IPS-15b (cell line): Measurements from ENCODE around the gene FERMT1.
"Not testable (repeated sequence)": the region's sequence is repeated elsewhere in the genome, so short reads cannot be mapped to it uniquely, and the experiment has no call there.

ENCODE experiments used
- H3K27me3 ChIP-seq: one replicate; pipeline ENCODE4 v1.6.1; 2013; ENCODE audit warnings: low read length; ENCODE audit not compliant: control insufficient read depth, insufficient read depth
- H3K36me3 ChIP-seq: one replicate; pipeline ENCODE4 v1.6.1; 2013; ENCODE audit warnings: low read length; ENCODE audit not compliant: control insufficient read depth, insufficient read depth
- H3K4me1 ChIP-seq: one replicate; pipeline ENCODE4 v1.6.1; 2013; ENCODE audit warnings: mild to moderate bottlenecking, low read length; ENCODE audit not compliant: control insufficient read depth, insufficient read depth
- H3K4me3 ChIP-seq: one replicate; pipeline ENCODE4 v1.5.1; 2013; ENCODE audit warnings: low read depth, low read length
- H3K9ac ChIP-seq: one replicate; pipeline ENCODE4 v1.6.1; 2013; ENCODE audit warnings: low read depth, mild to moderate bottlenecking, low read length
- H3K9me3 ChIP-seq: one replicate; pipeline ENCODE4 v1.6.1; 2013; ENCODE audit warnings: mild to moderate bottlenecking, low read length; ENCODE audit not compliant: control insufficient read depth, insufficient read depth

Gene FERMT1

DNA sequence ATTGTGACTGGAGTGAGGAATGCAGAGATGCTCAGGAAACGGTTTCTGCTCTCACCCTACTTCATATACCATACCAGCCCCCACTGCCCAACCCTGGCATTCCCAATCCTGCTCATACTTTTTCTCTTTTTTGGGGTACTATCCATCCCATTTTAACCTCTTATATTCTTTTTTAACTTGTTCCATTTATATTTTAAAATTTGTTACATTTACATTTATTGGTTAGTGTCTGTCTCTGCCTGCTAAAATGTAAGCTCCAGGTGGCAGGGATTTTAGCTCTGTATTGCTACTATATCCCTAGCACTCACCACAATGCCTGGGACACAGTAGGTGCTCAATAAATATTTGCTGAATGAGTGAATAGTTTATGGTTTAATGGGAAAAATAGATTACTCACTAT is 8.1 kb downstream of the FERMT1 start:
- H3K9ac ChIP-seq = no peak overlapping the region
- no peak overlapping the region for H3K4me3 ChIP-seq
- H3K36me3 ChIP-seq = peaks cover 15% of the 10 kb centered on the region
- no peaks in the 10 kb centered on the region for H3K27me3 ChIP-seq
- peaks cover 4% of the 10 kb centered on the region for H3K9me3 ChIP-seq
- peaks cover 3% of the 10 kb centered on the region for H3K4me1 ChIP-seq

DNA sequence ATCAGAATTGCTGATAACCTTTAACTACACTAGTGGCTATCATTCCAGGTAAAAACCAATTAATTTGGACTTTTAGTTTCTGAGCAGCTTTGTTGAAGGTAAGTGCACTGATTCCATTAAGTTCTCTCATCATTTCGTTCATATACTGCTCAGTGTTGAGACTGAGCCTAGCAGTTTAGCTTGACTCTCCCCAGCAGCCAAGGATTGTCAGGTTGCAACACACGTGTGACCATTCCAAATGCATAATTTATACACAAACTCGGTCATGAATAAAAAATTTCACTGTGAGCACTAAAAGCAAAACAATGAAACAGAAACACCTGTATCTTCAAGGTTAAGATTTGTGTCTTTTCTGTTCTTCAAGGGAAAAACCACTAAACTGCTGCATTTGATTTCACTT is 8.9 kb downstream of the FERMT1 start:
- peaks cover 15% of the 10 kb centered on the region for H3K36me3 ChIP-seq

DNA sequence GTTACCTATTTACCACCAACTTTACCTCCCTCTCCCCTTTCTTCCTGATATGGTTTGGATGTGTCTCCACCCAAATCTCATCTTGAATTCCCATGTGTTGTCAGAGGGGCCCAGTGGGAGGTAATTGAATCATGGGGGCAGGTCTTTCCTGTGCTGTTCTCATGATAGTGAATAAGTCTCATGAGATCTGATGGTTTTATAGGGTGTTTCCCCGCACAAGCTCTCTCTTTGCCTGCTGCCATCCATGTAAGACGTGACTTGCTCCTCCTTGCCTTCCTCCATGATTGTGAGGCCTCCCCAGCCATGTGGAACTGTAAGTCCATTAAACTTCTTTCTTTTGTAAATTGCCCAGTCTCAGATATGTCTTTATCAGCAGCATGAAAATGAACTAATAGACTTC is 9.9 kb downstream of the FERMT1 start:
- not testable (repeated sequence) for H3K27me3 ChIP-seq, H3K4me1 ChIP-seq, H3K9ac ChIP-seq, H3K9me3 ChIP-seq, H3K4me3 ChIP-seq
- peaks cover 15% of the 10 kb centered on the region for H3K36me3 ChIP-seq

More for the DNA sequence above, 8.9 kb downstream of the FERMT1 start:
- H3K9ac ChIP-seq = no peak overlapping the region
- no peaks in the 10 kb centered on the region for H3K27me3 ChIP-seq
- no peak overlapping the region for H3K4me3 ChIP-seq
- peaks cover 4% of the 10 kb centered on the region for H3K9me3 ChIP-seq
- no peaks in the 10 kb centered on the region for H3K4me1 ChIP-seq

DNA sequence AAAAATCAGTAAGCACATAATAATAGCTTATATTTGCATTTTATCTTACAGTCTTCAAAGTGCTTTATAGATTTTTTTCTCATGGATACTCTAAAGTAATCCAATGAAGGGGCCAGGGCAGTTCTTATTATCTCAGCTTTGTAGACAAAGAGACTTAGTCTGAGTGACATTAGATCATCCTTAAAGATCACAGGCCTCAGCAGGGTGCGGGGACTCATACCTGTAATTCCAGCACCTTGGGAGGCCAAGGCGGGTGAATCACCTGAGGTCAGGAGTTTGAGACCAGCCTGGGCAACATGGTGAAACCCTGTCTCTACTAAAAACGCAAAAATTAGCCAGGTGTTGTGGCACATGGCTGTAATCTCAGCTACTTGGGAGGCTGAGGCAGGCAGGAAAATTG is 14.5 kb downstream of the FERMT1 start:
- Histone ChIP-seq H3K27me3 (no peaks in the 10 kb centered on the region), H3K4me3 (no peak overlapping the region), H3K36me3 (peaks cover 10% of the 10 kb centered on the region), H3K9me3 (peaks cover 2% of the 10 kb centered on the region), H3K9ac (no peak overlapping the region), H3K4me1 (no peaks in the 10 kb centered on the region)

DNA sequence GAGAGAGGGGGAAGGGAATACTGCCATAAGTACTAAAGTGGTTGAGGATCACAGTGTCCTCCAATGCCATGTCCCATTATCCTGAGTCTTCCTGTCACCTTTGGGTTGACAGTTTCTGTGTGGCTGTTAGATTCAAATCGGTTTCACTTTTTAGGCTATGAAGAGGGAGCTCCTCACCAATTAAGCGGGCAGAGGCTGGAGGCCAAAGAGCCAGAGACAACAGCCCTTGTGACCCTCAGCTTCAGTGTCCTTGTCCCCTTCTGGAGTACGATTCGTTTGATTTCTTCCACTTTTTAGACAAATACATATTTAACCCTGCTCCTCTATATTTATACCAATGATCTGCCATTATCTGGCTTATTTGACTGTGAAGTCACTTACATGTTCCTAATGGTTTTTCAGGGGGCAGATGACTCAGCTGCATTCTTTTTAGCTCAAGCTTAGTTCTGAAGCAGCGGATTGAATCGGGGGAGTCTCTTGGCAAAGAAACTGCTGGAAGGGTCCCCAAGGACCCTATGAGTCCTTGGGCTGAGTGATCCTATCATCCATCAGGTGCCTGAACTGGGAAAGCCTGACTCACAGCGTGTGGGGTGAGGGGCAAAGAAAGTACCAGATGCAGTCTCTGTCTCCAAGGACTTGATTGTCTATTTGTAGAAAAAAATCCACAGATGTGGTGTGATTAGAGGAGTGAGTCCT is 18.2 kb downstream of the FERMT1 start:
- no peaks in the 10 kb centered on the region for H3K27me3 ChIP-seq
- H3K9ac ChIP-seq = no peak overlapping the region
- H3K36me3 ChIP-seq = peaks cover 9% of the 10 kb centered on the region

DNA sequence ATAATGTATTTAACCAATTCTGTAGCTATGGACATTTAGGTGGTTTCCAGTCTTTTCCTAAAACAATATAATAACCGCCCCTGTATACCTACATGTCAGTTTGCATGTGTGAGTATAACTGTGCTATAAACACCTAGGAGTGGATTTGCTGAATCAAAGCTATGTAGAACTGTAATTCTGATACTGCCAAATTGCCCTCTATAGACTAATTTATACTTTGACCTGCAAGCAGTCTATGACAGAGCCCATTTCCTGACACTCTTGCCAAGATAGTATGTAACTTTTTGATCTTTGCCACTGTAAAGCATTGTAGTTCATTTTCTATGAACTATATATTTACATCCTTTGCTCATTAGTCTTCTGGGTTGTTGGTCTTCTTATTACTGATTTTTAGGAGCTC is 19.5 kb downstream of the FERMT1 start:
- Histone ChIP-seq H3K4me3 (no peak overlapping the region), H3K9me3 (no peaks in the 10 kb centered on the region), H3K36me3 (peaks cover 9% of the 10 kb centered on the region), H3K27me3 (no peaks in the 10 kb centered on the region), H3K4me1 (no peaks in the 10 kb centered on the region), H3K9ac (no peak overlapping the region)

More for the DNA sequence above, 18.2 kb downstream of the FERMT1 start:
- Histone ChIP-seq H3K4me1 (no peaks in the 10 kb centered on the region), H3K9me3 (no peaks in the 10 kb centered on the region), H3K4me3 (no peak overlapping the region)

DNA sequence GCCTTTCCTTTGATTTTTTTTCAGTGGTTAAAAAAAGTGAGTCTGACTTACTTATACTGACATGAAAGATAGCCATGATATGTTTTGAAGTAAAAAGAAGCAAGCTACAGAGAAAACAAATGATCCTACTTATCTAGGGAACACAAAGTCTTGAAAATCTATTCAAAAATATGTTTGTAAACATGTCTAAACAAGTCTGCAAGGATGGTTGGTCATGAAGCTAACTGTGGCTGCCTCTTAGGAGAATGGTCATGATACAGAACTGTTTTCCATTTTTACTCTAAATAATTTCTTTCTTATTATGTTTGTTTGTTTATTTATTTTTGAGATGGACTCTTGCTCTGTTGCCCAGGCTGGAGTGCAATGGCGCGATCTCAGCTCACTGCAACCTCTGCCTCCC is 21.5 kb downstream of the FERMT1 start:
- H3K36me3 ChIP-seq = peaks cover 4% of the 10 kb centered on the region
- H3K27me3 ChIP-seq = no peaks in the 10 kb centered on the region
- no peaks in the 10 kb centered on the region for H3K4me1 ChIP-seq
- no peaks in the 10 kb centered on the region for H3K9me3 ChIP-seq
- no peak overlapping the region for H3K9ac ChIP-seq
- no peak overlapping the region for H3K4me3 ChIP-seq

DNA sequence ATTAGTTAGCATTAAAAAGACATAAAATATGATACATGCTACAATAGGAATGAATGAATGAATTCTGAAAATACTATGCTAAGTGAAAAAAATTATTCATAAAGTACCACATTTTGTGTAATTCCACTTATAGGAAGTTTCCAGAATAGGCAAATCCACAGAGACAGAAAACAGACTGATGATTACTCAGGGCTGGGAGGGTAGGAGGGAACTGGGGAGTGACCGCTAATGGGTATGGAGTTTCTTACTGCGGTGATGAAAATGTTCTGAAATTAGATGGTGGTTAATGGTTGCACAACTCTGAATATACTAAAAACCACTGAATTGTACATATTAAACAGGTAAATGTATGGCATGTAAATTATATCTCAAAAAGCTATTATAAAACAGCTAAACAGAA is 22.6 kb downstream of the FERMT1 start:
- Histone ChIP-seq H3K4me1 (no peaks in the 10 kb centered on the region), H3K9me3 (no peaks in the 10 kb centered on the region), H3K36me3 (no peaks in the 10 kb centered on the region), H3K27me3 (no peaks in the 10 kb centered on the region), H3K4me3 (no peak overlapping the region), H3K9ac (no peak overlapping the region)

DNA sequence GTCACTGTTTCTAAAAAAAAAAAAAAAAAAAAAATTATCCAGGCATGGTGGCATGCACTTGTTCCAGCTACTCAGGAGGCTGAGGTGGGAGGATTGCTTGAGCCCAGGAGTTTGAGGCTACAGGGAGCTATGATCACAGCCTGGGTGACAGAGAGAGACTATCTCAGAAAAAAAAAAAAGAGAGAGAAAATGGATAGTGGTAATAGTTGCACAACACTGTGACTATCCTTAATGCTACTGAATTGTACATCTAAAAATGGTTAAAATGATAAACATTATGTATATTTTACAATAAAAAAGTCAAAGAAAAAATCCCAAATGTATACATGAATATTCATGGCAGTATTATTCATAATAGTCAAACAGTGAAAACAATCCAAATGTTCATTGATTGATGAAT is 23.0 kb downstream of the FERMT1 start:
- Histone ChIP-seq H3K4me1 (no peaks in the 10 kb centered on the region), H3K4me3 (no peak overlapping the region), H3K36me3 (no peaks in the 10 kb centered on the region), H3K9ac (no peak overlapping the region), H3K9me3 (no peaks in the 10 kb centered on the region), H3K27me3 (no peaks in the 10 kb centered on the region)

DNA sequence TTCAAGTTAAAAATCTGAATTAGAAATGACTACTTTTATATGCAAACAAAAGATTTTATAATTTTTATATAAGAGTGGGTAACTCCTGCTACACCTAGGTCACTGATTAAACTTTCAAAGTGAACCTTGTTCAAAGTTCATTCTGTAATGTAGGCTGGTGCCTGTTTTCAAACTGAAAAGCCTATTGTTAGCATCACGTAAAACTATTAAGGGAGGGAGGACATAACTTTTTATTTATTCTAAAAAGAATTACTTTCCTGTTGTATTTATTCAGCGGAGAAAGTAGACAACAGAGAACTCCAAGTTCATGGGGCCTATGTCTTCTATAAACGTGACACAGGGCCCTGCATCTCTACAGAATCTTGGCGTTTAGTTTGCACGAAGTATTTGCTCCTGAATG is 27.4 kb downstream of the FERMT1 start:
- no peaks in the 10 kb centered on the region for H3K27me3 ChIP-seq
- no peaks in the 10 kb centered on the region for H3K4me1 ChIP-seq
- H3K36me3 ChIP-seq = no peaks in the 10 kb centered on the region
- no peaks in the 10 kb centered on the region for H3K9me3 ChIP-seq
- H3K9ac ChIP-seq = no peak overlapping the region
- H3K4me3 ChIP-seq = no peak overlapping the region

DNA sequence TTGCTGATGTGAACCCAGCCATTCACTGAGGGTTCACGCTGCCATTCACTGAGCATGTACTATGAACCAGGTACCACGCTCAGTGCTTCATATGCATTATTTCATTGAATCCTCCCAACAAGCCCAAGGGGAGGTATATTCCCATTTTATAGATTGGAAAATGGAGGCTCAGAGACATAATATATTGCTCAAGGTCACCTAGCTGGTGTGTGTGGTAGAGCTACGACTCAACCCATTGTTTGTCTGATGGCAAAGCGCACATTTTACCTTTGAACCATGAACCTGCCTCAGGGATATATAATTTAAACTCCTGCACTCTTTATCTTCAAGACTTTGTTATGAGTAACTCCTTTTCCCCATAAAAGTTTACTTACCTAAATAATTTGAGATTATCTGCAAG is 28.3 kb downstream of the FERMT1 start:
- Histone ChIP-seq H3K27me3 (no peaks in the 10 kb centered on the region), H3K4me3 (no peak overlapping the region), H3K9ac (no peak overlapping the region), H3K4me1 (no peaks in the 10 kb centered on the region), H3K36me3 (no peaks in the 10 kb centered on the region), H3K9me3 (no peaks in the 10 kb centered on the region)

DNA sequence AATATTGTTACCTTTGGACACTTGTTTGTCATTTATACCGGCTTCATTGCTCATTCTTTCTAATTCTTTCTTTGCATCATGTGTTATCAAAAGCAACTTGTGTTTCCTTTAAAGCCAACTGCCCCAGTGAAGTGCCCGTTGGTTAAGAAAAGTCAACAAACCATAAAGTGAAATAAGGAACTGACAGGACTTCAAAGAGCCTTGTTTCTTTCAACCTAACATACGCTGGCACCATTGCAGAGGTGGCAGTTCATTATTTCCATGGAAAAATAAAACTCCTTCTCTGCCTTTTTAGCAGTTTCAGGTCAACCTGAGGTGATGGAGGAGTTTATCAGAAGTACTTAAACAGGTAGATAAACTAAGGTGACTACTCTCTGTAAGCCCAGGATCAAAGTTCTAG is 28.8 kb downstream of the FERMT1 start:
- Histone ChIP-seq H3K4me3 (no peak overlapping the region), H3K27me3 (no peaks in the 10 kb centered on the region), H3K4me1 (no peaks in the 10 kb centered on the region), H3K9ac (no peak overlapping the region), H3K9me3 (no peaks in the 10 kb centered on the region), H3K36me3 (no peaks in the 10 kb centered on the region)
